HL-60 (cell line): ENCODE measurements around the gene CEP295NL.

Source experiments
- DNase-seq, 2 experiments: peaks; one replicate each; pipeline ENCODE4 v3.0.0-alpha.2; 2010 to 2020; ENCODE audit warnings: low read depth in 1 of 2, low spot score in 1 of 2
- H3K27ac ChIP-seq: fragments of 250-450 bp; sonication (Bioruptor Pico); replicated peaks from 2 replicates; pipeline ENCODE4 v1.5.1; 2020; ENCODE audit warnings: mild to moderate bottlenecking, moderate library complexity
- H3K27me3 ChIP-seq: fragments of 250-450 bp; sonication (Bioruptor Pico); 2 replicates; pipeline ENCODE4 v1.5.1; 2021; ENCODE audit warnings: mild to moderate bottlenecking, moderate library complexity; ENCODE audit not compliant: insufficient read depth, poor library complexity, severe bottlenecking
- H3K4me3 ChIP-seq: replicated peaks from 2 replicates; pipeline ENCODE4 v1.5.1; 2011; ENCODE audit warnings: mild to moderate bottlenecking, control low read depth, low read length; ENCODE audit not compliant: insufficient read depth
- GABPA ChIP-seq: IDR thresholded peaks from 2 replicates; pipeline ENCODE4 v1.6.1; 2012; ENCODE audit warnings: low read depth
- POLR2AphosphoS5 ChIP-seq: IDR thresholded peaks from 2 replicates; pipeline ENCODE4 v1.6.1; 2012; ENCODE audit warnings: low read depth
- SPI1 ChIP-seq: IDR thresholded peaks from 2 replicates; pipeline ENCODE4 v1.6.1; 2012; ENCODE audit warnings: low read depth, mild to moderate bottlenecking, borderline replicate concordance
- TF ChIP-seq, protein P1 (sequence below): IDR thresholded peaks from one replicate; pipeline ENCODE4 v1.5.1; 2011; ENCODE audit warnings: low read length, control low read depth, inconsistent platforms; ENCODE audit not compliant: insufficient read depth
- TF ChIP-seq, protein P2 (sequence below): IDR thresholded peaks from 2 replicates; pipeline ENCODE4 v1.6.1; 2012; ENCODE audit warnings: low read depth; ENCODE audit not compliant: insufficient replicate concordance

The CEP295NL gene

DNA sequence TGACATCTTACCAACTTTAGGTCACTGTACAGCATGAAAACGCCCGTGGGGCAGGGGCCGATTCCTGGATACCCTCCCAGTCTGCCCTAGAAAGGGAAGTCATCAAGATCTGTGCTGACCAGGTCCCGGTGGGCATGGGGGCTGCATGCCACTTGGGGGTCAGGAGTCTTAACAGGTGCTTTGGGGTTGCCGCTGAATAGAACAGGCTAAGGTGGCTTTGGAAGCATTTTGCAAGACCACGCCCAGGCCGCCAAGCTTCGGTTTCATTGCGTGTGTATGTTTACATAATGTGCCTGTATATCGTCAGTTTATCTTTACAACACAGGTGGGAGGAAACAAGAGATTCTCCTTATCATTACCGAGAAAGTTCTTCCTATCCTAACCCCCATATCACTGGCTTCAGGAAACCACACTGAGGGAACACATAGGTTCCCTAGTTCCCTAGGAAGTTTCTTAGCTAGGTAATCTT is 49.0 kb downstream of the CEP295NL start:
- Histone ChIP-seq H3K27me3 (no peaks in the 10 kb centered on the region), H3K27ac (no peak overlapping the region), H3K4me3 (no peak overlapping the region)
- DNase-seq, result no peak
- TF ChIP-seq GABPA (no peak), POLR2AphosphoS5 (no peak), SPI1 (no peak)
- TF ChIP-seq, protein P1, sequence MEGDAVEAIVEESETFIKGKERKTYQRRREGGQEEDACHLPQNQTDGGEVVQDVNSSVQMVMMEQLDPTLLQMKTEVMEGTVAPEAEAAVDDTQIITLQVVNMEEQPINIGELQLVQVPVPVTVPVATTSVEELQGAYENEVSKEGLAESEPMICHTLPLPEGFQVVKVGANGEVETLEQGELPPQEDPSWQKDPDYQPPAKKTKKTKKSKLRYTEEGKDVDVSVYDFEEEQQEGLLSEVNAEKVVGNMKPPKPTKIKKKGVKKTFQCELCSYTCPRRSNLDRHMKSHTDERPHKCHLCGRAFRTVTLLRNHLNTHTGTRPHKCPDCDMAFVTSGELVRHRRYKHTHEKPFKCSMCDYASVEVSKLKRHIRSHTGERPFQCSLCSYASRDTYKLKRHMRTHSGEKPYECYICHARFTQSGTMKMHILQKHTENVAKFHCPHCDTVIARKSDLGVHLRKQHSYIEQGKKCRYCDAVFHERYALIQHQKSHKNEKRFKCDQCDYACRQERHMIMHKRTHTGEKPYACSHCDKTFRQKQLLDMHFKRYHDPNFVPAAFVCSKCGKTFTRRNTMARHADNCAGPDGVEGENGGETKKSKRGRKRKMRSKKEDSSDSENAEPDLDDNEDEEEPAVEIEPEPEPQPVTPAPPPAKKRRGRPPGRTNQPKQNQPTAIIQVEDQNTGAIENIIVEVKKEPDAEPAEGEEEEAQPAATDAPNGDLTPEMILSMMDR, result no peak
- TF ChIP-seq, protein P2, sequence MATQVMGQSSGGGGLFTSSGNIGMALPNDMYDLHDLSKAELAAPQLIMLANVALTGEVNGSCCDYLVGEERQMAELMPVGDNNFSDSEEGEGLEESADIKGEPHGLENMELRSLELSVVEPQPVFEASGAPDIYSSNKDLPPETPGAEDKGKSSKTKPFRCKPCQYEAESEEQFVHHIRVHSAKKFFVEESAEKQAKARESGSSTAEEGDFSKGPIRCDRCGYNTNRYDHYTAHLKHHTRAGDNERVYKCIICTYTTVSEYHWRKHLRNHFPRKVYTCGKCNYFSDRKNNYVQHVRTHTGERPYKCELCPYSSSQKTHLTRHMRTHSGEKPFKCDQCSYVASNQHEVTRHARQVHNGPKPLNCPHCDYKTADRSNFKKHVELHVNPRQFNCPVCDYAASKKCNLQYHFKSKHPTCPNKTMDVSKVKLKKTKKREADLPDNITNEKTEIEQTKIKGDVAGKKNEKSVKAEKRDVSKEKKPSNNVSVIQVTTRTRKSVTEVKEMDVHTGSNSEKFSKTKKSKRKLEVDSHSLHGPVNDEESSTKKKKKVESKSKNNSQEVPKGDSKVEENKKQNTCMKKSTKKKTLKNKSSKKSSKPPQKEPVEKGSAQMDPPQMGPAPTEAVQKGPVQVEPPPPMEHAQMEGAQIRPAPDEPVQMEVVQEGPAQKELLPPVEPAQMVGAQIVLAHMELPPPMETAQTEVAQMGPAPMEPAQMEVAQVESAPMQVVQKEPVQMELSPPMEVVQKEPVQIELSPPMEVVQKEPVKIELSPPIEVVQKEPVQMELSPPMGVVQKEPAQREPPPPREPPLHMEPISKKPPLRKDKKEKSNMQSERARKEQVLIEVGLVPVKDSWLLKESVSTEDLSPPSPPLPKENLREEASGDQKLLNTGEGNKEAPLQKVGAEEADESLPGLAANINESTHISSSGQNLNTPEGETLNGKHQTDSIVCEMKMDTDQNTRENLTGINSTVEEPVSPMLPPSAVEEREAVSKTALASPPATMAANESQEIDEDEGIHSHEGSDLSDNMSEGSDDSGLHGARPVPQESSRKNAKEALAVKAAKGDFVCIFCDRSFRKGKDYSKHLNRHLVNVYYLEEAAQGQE, result no peak

DNA sequence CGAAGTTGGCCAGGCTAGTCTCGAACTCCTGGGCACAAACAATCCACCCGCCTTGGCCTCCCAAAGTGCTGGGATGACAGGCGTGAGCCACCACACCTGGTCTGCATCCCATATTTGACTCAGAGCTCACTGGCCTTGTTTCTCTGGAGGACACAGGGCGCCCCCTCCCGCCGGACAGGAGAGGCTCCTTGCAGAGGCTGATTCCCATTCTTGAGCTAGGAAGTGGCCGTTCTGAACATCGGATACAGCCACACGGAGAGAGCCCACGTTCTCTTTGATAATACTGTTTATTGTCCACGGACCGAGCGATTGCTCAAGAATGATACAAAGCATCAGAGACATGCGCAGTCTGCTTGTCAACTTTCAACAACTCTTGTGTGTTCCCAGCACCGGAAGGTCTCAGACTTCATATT is 50.3 kb downstream of the CEP295NL start:
- no peaks in the 10 kb centered on the region for H3K27me3 ChIP-seq
- DNase-seq, result no peak
- no peak overlapping the region for H3K27ac ChIP-seq
- TF ChIP-seq, protein P1, result no peak
- TF ChIP-seq, protein P2, result no peak
- TF ChIP-seq SPI1 (no peak), POLR2AphosphoS5 (no peak), GABPA (no peak)
- H3K4me3 ChIP-seq, result no peak overlapping the region

DNA sequence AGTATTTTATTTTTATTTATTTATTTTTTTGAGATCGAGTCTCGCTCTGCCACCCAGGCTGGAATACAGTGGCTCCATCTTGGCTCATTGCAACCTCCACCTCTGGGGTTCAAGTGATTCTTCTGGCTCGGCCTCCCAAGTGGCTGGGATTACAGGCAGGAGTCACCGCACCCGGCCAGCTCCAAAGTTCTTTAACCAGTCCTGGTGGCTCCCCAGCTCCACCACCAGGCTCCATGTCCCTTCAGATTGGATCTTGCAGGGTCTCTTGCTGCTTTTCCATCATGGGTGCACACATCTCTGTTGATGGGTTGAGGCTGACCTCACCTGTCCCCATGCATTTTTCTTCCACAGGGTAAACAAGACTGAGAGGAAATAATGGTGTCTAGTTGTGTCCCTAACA is 54.0 kb downstream of the CEP295NL start:
- no peak overlapping the region for H3K27ac ChIP-seq
- no peak for DNase-seq
- TF ChIP-seq GABPA (no peak), SPI1 (no peak), POLR2AphosphoS5 (no peak)
- TF ChIP-seq, protein P1, result no peak
- TF ChIP-seq, protein P2, result no peak

More for the DNA sequence above, 54.0 kb downstream of the CEP295NL start:
- no peaks in the 10 kb centered on the region for H3K27me3 ChIP-seq
- no peak overlapping the region for H3K4me3 ChIP-seq
